DMS 273 treated with DMSO at 0.1 percent for 48 hours (cell line): ENCODE data around the gene DOP1A.

Experiments used
- DNase-seq: peaks from one replicate; lab custom pipeline; 2025; lab: John Stamatoyannopoulos, UW

Gene DOP1A

GRCh38 chr6:83199863-83200225, 132.4 kb downstream of the DOP1A start:
- no peak for DNase-seq

GRCh38 chr6:83202031-83202430, 134.6 kb downstream of the DOP1A start:
- DNase-seq = no peak

DNA sequence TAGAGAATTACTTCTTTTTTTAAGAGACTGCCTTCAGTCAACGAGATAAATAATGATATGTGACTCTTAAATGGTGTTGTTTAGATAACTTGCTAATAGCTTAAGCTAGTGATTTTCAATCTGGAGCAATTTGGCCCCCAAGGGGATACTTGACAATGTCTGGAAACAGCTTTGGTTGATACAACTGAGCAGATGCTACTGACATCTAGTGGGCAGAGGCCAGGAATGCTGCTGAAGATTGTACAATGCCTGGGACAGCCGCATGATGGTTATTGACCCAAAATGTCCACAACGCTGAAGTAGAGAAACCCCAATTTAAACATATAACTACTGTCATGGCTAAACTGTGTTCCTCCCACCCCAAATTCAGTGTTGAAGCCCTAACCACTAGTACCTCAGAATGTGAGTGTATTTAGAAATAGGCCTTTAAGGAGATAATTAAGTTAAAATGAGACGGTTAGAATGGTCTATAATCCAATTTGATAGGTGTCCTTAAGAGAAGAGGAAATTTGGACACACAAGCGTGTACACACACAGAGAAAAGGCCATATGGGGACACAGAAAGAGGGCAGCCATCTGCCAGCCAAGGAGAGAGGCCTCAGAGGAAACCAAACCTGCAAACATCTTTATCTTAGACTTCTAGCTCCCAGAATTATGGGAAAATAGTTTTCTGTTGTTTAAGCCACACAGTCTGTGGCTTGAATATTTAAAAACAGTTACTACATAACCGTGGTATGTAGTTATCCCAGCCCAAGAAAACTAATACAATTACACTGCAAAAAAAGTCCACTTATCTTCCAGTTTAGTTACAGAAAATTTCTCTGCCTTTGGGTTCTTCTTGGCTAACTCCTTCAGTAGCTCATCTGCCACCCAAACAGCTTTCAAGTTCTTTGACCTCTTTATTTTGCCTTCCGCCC, 147.9 kb downstream of the DOP1A start:
- peak; percentile 64 for DNase-seq

- no peak for DNase-seq
Observed at GRCh38 chr6:83216806-83217205, 149.3 kb downstream of the DOP1A start.
